ENCODE measurements around the gene RPL15.

- no peak for TF ChIP-seq CTCF (IDR thresholded peaks at IDR 0.05; ENCODE audit: insufficient read depth, low read length)
- TF ChIP-seq POLR2AphosphoS5 (IDR thresholded peaks at IDR 0.05; ENCODE audit: low read depth): no peak
Measured at GRCh38 chr3:23949784-23950183, 32.9 kb downstream of the RPL15 start.

Measured in HL-60 (cell line).